ENCODE results near the gene TRMT10B.
A peak's percentile ranks its signal among the peaks of the same experiment; 100 is the strongest.
"Not testable (repeated sequence)": the region's sequence is repeated elsewhere in the genome, so short reads cannot be mapped to it uniquely, and the experiment has no call there.

The TRMT10B gene

GRCh38 chr9:37801287-37801850, 47.8 kb downstream of the TRMT10B start:
- DNase-seq (ENCODE audit: low read depth in 2 of 2), result peak in 1 of 2 donors; percentile 26

GRCh38 chr9:37801959-37802711, 48.5 kb downstream of the TRMT10B start:
- DNase-seq (ENCODE audit: low read depth in 2 of 2), result no peak

- DNase-seq (ENCODE audit: low read depth in 2 of 2), result no peak
Measured at GRCh38 chr9:37806271-37806670, 52.7 kb downstream of the TRMT10B start.

GRCh38 chr9:37809676-37810075, 56.1 kb downstream of the TRMT10B start:
- not testable (repeated sequence) for DNase-seq (ENCODE audit: low read depth in 2 of 2)

GRCh38 chr9:37811906-37812476, 58.4 kb downstream of the TRMT10B start:
- DNase-seq (ENCODE audit: low read depth in 2 of 2), result no peak

- DNase-seq (ENCODE audit: low read depth in 2 of 2), result no peak
Measured at GRCh38 chr9:37812773-37813379, 59.3 kb downstream of the TRMT10B start.

- DNase-seq (ENCODE audit: low read depth in 2 of 2), result no peak
Measured at GRCh38 chr9:37818849-37819248, 65.2 kb downstream of the TRMT10B start.

GRCh38 chr9:37820142-37820541, 66.5 kb downstream of the TRMT10B start:
- no peak for DNase-seq (ENCODE audit: low read depth in 2 of 2)

GRCh38 chr9:37825174-37825573, 71.6 kb downstream of the TRMT10B start:
- DNase-seq (ENCODE audit: low read depth in 2 of 2), result not testable (repeated sequence)

GRCh38 chr9:37827483-37828165, 74.0 kb downstream of the TRMT10B start:
- no peak for DNase-seq (ENCODE audit: low read depth in 2 of 2)

Measured in stimulated activated CD8-positive, alpha-beta memory T cell treated with anti-CD3 and anti-CD28 coated beads, Interleukin-7, amount 100 ng/mL, for 4 hours (primary cell).